HL-60 (cell line): Measurements from ENCODE around the gene PAQR8.

Experiments
- CTCF ChIP-seq: IDR thresholded peaks from one replicate; pipeline ENCODE4 v1.5.1; 2011; ENCODE audit warnings: low read length, control low read depth, inconsistent platforms; ENCODE audit not compliant: insufficient read depth
- GABPA ChIP-seq: IDR thresholded peaks from 2 replicates; pipeline ENCODE4 v1.6.1; 2012; ENCODE audit warnings: low read depth
- POLR2AphosphoS5 ChIP-seq: IDR thresholded peaks from 2 replicates; pipeline ENCODE4 v1.6.1; 2012; ENCODE audit warnings: low read depth
- SPI1 ChIP-seq: IDR thresholded peaks from 2 replicates; pipeline ENCODE4 v1.6.1; 2012; ENCODE audit warnings: low read depth, mild to moderate bottlenecking, borderline replicate concordance
- TF ChIP-seq, protein P1 (sequence below): IDR thresholded peaks from 2 replicates; pipeline ENCODE4 v1.6.1; 2012; ENCODE audit warnings: low read depth; ENCODE audit not compliant: insufficient replicate concordance

- no peak for TF ChIP-seq CTCF
- TF ChIP-seq SPI1: no peak
- TF ChIP-seq POLR2AphosphoS5: no peak
- no peak for TF ChIP-seq GABPA
- TF ChIP-seq, protein P1, sequence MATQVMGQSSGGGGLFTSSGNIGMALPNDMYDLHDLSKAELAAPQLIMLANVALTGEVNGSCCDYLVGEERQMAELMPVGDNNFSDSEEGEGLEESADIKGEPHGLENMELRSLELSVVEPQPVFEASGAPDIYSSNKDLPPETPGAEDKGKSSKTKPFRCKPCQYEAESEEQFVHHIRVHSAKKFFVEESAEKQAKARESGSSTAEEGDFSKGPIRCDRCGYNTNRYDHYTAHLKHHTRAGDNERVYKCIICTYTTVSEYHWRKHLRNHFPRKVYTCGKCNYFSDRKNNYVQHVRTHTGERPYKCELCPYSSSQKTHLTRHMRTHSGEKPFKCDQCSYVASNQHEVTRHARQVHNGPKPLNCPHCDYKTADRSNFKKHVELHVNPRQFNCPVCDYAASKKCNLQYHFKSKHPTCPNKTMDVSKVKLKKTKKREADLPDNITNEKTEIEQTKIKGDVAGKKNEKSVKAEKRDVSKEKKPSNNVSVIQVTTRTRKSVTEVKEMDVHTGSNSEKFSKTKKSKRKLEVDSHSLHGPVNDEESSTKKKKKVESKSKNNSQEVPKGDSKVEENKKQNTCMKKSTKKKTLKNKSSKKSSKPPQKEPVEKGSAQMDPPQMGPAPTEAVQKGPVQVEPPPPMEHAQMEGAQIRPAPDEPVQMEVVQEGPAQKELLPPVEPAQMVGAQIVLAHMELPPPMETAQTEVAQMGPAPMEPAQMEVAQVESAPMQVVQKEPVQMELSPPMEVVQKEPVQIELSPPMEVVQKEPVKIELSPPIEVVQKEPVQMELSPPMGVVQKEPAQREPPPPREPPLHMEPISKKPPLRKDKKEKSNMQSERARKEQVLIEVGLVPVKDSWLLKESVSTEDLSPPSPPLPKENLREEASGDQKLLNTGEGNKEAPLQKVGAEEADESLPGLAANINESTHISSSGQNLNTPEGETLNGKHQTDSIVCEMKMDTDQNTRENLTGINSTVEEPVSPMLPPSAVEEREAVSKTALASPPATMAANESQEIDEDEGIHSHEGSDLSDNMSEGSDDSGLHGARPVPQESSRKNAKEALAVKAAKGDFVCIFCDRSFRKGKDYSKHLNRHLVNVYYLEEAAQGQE: no peak
Measured at GRCh38 chr6:52373151-52373690, 11.3 kb downstream of the PAQR8 start.
